DND-41 (cell line): ENCODE data around the gene L3MBTL4.

Source experiments
- ATAC-seq: fragments of 200-7000 bp; cut with Tn5 transposase; 3 replicates; pipeline ENCODE4 v1.9.1; 2021; ENCODE audit warnings: low read depth; ENCODE audit not compliant: insufficient read depth
- DNase-seq: peaks from one replicate; pipeline ENCODE4 v3.0.0-alpha.2; 2020
- H2AFZ ChIP-seq: 2 replicates; pipeline ENCODE4 v1.6.0; 2012; ENCODE audit warnings: low read depth, low read length
- H3K27ac ChIP-seq: 2 replicates; pipeline ENCODE4 v1.5.1; 2012; ENCODE audit warnings: low read length, inconsistent platforms
- H3K27me3 ChIP-seq: fragments of 200-600 bp; sonication (generic); 2 replicates; pipeline ENCODE4 v1.6.0; 2012; ENCODE audit warnings: low read length, mild to moderate bottlenecking, inconsistent platforms; ENCODE audit not compliant: insufficient read depth, poor library complexity
- H3K36me3 ChIP-seq: 2 replicates; pipeline ENCODE4 v1.5.1; 2012; ENCODE audit warnings: low read length, inconsistent platforms; ENCODE audit not compliant: insufficient read depth
- H3K4me1 ChIP-seq: 2 replicates; pipeline ENCODE4 v1.5.1; 2012; ENCODE audit warnings: mild to moderate bottlenecking, low read length; ENCODE audit not compliant: insufficient read depth
- H3K4me2 ChIP-seq: 2 replicates; pipeline ENCODE4 v1.6.0; 2012; ENCODE audit warnings: mild to moderate bottlenecking, moderate library complexity, low read length, inconsistent platforms; ENCODE audit not compliant: insufficient read depth
- H3K4me3 ChIP-seq, 2 experiments: fragments of 200-600 bp in 1 of 2; shearing (Covaris generic) in 1 of 2; 2 replicates each; pipeline ENCODE4 v1.5.1; 2012 to 2016; ENCODE audit warnings: inconsistent platforms in 2 of 2, low read length in 2 of 2, mild to moderate bottlenecking in 2 of 2, low read depth in 1 of 2, moderate library complexity in 1 of 2
- H3K79me2 ChIP-seq: 2 replicates; pipeline ENCODE4 v1.6.0; 2012; ENCODE audit warnings: low read length, inconsistent platforms; ENCODE audit not compliant: insufficient read depth
- H3K9ac ChIP-seq: 2 replicates; pipeline ENCODE4 v1.6.0; 2012; ENCODE audit warnings: low read depth, mild to moderate bottlenecking, inconsistent platforms, low read length, moderate library complexity
- H3K9me3 ChIP-seq: 2 replicates; pipeline ENCODE4 v1.5.1; 2012; ENCODE audit warnings: low read length, moderate library complexity, mild to moderate bottlenecking, inconsistent platforms; ENCODE audit not compliant: insufficient read depth, severe bottlenecking
- H4K20me1 ChIP-seq: 2 replicates; pipeline ENCODE4 v1.6.0; 2012; ENCODE audit warnings: low read length; ENCODE audit not compliant: insufficient read depth
- EZH2 ChIP-seq: IDR thresholded peaks from 3 replicates; pipeline ENCODE4 v1.6.1; 2012; ENCODE audit warnings: borderline replicate concordance, low read depth, mild to moderate bottlenecking, moderate library complexity, low read length, inconsistent platforms; ENCODE audit not compliant: severe bottlenecking
- TF ChIP-seq, protein P1 (sequence below): IDR thresholded peaks from 2 replicates; pipeline ENCODE4 v1.5.1; 2012; ENCODE audit warnings: borderline replicate concordance, low read length, moderate library complexity, mild to moderate bottlenecking; ENCODE audit not compliant: poor library complexity, severe bottlenecking; ENCODE audit errors: extremely low read depth

The L3MBTL4 gene

DNA sequence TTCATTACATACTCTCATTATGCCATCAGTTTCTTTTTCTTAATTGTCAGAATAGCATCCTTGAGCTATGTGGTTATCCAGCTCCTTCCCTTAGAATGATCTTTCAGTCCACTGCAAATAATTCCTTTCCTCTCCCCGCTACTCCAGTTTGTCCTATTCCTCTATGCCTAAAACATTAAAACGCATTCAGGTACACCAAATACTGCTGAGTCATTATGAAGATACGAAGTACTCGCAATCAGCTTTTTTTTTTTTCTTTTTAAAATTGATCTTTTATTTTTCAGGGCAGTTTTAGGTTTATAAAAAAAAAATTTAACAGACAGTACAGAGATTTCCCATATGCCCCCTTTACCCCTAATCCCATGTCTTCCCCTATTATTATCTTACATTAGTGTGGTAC lies 354.6 kb downstream of the L3MBTL4 start:
- Histone ChIP-seq H3K9ac (no peak overlapping the region), H3K79me2 (no peaks in the 10 kb centered on the region), H4K20me1 (no peaks in the 10 kb centered on the region), H3K4me3 (no peak overlapping the region), H3K4me1 (no peaks in the 10 kb centered on the region), H3K27me3 (no peaks in the 10 kb centered on the region), H3K27ac (no peak overlapping the region), H2AFZ (no peak overlapping the region), H3K36me3 (no peaks in the 10 kb centered on the region), H3K4me2 (no peak overlapping the region), H3K9me3 (no peaks in the 10 kb centered on the region)
- no peak for DNase-seq
- no peak for ATAC-seq
- TF ChIP-seq, protein P1, sequence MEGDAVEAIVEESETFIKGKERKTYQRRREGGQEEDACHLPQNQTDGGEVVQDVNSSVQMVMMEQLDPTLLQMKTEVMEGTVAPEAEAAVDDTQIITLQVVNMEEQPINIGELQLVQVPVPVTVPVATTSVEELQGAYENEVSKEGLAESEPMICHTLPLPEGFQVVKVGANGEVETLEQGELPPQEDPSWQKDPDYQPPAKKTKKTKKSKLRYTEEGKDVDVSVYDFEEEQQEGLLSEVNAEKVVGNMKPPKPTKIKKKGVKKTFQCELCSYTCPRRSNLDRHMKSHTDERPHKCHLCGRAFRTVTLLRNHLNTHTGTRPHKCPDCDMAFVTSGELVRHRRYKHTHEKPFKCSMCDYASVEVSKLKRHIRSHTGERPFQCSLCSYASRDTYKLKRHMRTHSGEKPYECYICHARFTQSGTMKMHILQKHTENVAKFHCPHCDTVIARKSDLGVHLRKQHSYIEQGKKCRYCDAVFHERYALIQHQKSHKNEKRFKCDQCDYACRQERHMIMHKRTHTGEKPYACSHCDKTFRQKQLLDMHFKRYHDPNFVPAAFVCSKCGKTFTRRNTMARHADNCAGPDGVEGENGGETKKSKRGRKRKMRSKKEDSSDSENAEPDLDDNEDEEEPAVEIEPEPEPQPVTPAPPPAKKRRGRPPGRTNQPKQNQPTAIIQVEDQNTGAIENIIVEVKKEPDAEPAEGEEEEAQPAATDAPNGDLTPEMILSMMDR, result no peak
- no peak for TF ChIP-seq EZH2

DNA sequence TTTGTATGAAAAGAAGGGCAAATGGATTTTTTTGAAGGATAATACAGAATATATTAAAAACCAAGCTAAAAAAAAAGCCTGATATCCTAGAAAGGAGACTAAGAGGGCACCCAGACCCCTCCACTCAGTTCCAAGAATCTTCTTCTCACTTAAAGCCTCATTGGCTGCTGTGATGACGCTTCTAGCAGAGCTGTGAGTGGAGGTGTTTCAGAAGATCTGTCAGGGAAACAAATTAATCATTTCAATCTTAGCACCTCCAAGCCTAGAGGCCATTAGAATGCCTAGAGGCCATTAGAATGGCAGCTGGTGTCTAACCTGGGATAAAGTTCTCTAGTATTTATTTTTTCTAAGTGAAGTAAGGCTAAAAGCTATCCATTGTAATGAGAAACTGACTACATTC lies 355.2 kb downstream of the L3MBTL4 start:
- H3K27ac ChIP-seq, result no peak overlapping the region
- H3K9ac ChIP-seq, result no peak overlapping the region
- ATAC-seq (no peak), DNase-seq (no peak)
- H3K79me2 ChIP-seq, result no peaks in the 10 kb centered on the region
- H3K27me3 ChIP-seq, result no peaks in the 10 kb centered on the region
- H3K4me2 ChIP-seq, result no peak overlapping the region
- no peak overlapping the region for H2AFZ ChIP-seq
- no peaks in the 10 kb centered on the region for H3K36me3 ChIP-seq
- H4K20me1 ChIP-seq, result no peaks in the 10 kb centered on the region
- no peaks in the 10 kb centered on the region for H3K9me3 ChIP-seq
- H3K4me1 ChIP-seq, result no peaks in the 10 kb centered on the region
- no peak for TF ChIP-seq EZH2
- TF ChIP-seq, protein P1, result no peak
- no peak overlapping the region for H3K4me3 ChIP-seq

DNA sequence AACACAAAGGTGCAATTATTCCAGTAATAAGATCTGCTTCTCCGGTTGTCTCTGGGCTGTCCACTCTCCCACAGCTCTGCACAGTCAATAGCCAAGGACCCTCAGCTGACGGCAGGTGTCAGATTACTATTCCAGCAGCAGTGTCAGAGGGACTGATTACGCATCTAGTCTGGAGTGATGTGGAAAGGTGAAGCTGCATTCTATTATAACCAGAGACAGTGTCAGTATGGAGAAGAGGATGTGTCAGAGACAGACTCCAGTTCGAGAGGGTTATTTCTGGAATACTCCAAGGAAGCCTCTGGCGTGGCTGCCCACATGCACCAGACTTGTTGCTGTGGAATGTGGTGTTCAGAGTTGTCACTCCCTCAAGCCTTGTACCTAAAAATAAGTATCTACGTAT lies 355.8 kb downstream of the L3MBTL4 start:
- Histone ChIP-seq H3K36me3 (no peaks in the 10 kb centered on the region), H3K4me1 (no peaks in the 10 kb centered on the region), H3K79me2 (no peaks in the 10 kb centered on the region), H4K20me1 (no peaks in the 10 kb centered on the region), H3K9ac (no peak overlapping the region), H3K4me2 (no peak overlapping the region), H3K27me3 (no peaks in the 10 kb centered on the region), H3K27ac (no peak overlapping the region), H3K9me3 (no peaks in the 10 kb centered on the region), H2AFZ (no peak overlapping the region), H3K4me3 (no peak overlapping the region)
- DNase-seq (no peak), ATAC-seq (no peak)
- TF ChIP-seq, protein P1, result no peak
- no peak for TF ChIP-seq EZH2

DNA sequence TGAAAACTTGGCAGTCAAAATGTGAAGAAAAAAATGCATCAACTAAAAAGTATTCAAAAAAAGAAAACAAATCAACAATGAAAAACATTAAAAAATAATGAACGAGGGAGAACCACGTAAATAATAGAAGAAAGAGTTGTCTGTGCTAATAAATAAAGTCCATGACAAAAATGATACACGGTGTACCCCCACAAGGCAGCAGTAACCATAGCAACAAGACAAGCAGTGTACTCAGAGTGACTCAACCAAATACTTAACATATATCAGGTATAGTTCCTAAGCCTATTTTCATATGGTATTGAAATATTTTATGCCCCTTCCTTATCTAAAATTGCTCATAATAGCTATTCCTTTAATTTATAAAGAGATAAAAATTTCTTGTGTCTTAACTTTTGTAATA lies 357.1 kb downstream of the L3MBTL4 start:
- H3K4me2 ChIP-seq, result no peak overlapping the region
- no peaks in the 10 kb centered on the region for H3K4me1 ChIP-seq
- no peak overlapping the region for H3K27ac ChIP-seq
- H3K9me3 ChIP-seq, result no peaks in the 10 kb centered on the region
- H3K79me2 ChIP-seq, result no peaks in the 10 kb centered on the region
- DNase-seq (no peak), ATAC-seq (no peak)
- no peak for TF ChIP-seq EZH2
- TF ChIP-seq, protein P1, result no peak
- no peaks in the 10 kb centered on the region for H3K36me3 ChIP-seq
- no peaks in the 10 kb centered on the region for H3K27me3 ChIP-seq
- H3K4me3 ChIP-seq, result no peak overlapping the region
- H4K20me1 ChIP-seq, result no peaks in the 10 kb centered on the region
- no peak overlapping the region for H2AFZ ChIP-seq
- no peak overlapping the region for H3K9ac ChIP-seq
